Peyer's patch (tissue), 4 donors: ENCODE results near the gene HLA-A.
"Not testable (repeated sequence)": the region's sequence is repeated elsewhere in the genome, so short reads cannot be mapped to it uniquely, and the experiment has no call there.

Source experiments
- CTCF ChIP-seq, 6 experiments: fragments of 450-650 bp in 4 of 6; fragments of 200-600 bp in 2 of 6; sonication (generic) in 1 of 6; IDR thresholded peaks; one replicate each; pipeline ENCODE4 v1.5.1; 2017 to 2019; ENCODE audit warnings: antibody characterized with exemption in 6 of 6, mild to moderate bottlenecking in 3 of 6, moderate library complexity in 1 of 6
- POLR2A ChIP-seq, 2 donors: fragments of 450-650 bp; IDR thresholded peaks; one replicate each; pipeline ENCODE4 v1.5.1; 2017; ENCODE audit warnings: antibody characterized with exemption in 2 of 2, mild to moderate bottlenecking in 2 of 2, moderate library complexity in 2 of 2

GRCh38 chr6:29963697-29964096 is 21.4 kb downstream of the HLA-A start:
- TF ChIP-seq CTCF, POLR2A (IDR thresholded peaks at IDR 0.05): not testable (repeated sequence)
